MCF 10A (cell line): ENCODE results near the gene BCL2. TPM values are rescaled to one million over a fixed set of nuclear protein-coding genes. Genes with fewer than 3 reads are reported as not detected.
"Not testable (repeated sequence)": the region's sequence is repeated elsewhere in the genome, so short reads cannot be mapped to it uniquely, and the experiment has no call there.

Experiments used
- BruUV-seq: library from RNA; stranded (reverse); fragments of 400-500 nt; replicated peaks from 2 replicates; lab custom pipeline; 2021; lab: Mats Ljungman, UMichigan
- CTCF ChIA-PET: fragments of 300-600 bp; sonication (Branson Sonifier 250); formaldehyde crosslinking; extraction: SDS; loops from one replicate; lab custom pipeline; 2021; ENCODE audit warnings: antibody characterized with exemption, inconsistent platforms; lab: Yijun Ruan, JAX
- POLR2A ChIA-PET: fragments of 300-600, 350-650 bp; sonication (Branson Sonifier 250); formaldehyde crosslinking; extraction: SDS; loops from one replicate; lab custom pipeline; 2020; ENCODE audit warnings: antibody characterized with exemption, inconsistent platforms; lab: Yijun Ruan, JAX
- DNase-seq: peaks from one replicate; pipeline ENCODE4 v3.0.0-alpha.2; 2018; ENCODE audit not compliant: unreplicated experiment
- H3K27ac Mint-ChIP-seq: one replicate; pipeline ENCODE4 v1.8.0; 2022; ENCODE audit warnings: mild to moderate bottlenecking, low read depth, mixed read lengths; ENCODE audit not compliant: unreplicated experiment
- H3K27me3 Mint-ChIP-seq: one replicate; pipeline ENCODE4 v1.8.0; 2022; ENCODE audit warnings: mixed read lengths; ENCODE audit not compliant: insufficient read depth, unreplicated experiment
- H3K36me3 Mint-ChIP-seq: one replicate; pipeline ENCODE4 v1.8.0; 2022; ENCODE audit warnings: mild to moderate bottlenecking, moderate library complexity, mixed read lengths; ENCODE audit not compliant: insufficient read depth, unreplicated experiment
- H3K4me1 Mint-ChIP-seq: one replicate; pipeline ENCODE4 v1.8.0; 2022; ENCODE audit warnings: mixed read lengths; ENCODE audit not compliant: insufficient read depth, unreplicated experiment
- H3K4me3 Mint-ChIP-seq: one replicate; pipeline ENCODE4 v1.8.0; 2022; ENCODE audit warnings: mild to moderate bottlenecking, moderate library complexity, mixed read lengths; ENCODE audit not compliant: unreplicated experiment
- H3K9me3 Mint-ChIP-seq: one replicate; pipeline ENCODE4 v1.8.0; 2022; ENCODE audit warnings: mixed read lengths; ENCODE audit not compliant: unreplicated experiment
- intact Hi-C: fragments of 100-400 bp; cut with micrococcal nuclease; formaldehyde crosslinking; loops from 2 replicates; pipeline ENCODE4 v1.14.1; 2022
- total RNA-seq: library from RNA; stranded (reverse); gene quantifications from 2 replicates; pipeline ENCODE4 v1.2.3, GENCODE V29; 2022
- TF ChIP-seq, protein P1 (sequence below): fragments of 200-600 bp; IDR thresholded peaks from one replicate; pipeline ENCODE4 v1.8.0; 2022; ENCODE audit warnings: antibody characterized with exemption, mild to moderate bottlenecking; ENCODE audit not compliant: unreplicated experiment

Gene BCL2
- total RNA-seq, 1 experiment from 2014 or later: 3.0 TPM

DNA sequence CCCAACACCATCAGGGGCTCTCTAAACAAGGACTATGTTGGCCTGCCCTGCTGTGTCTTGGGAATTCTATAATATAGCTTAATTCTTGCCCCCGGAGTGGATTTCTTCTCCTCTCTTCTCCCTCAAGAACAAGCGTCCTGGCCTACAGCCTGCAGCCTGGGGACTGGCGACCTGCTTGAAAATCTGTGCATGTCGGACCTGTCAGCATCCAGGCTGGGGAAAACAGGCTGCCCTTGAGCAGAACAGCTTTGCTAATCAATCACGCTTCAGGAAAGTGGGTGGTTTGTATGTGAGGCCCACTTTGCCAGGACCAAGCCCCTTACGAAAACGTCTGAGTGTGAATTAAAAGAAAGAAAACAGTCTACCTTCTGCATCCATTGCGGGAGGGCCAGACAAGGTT, 116.7 kb downstream of the BCL2 start:
- TF ChIP-seq, protein P1, sequence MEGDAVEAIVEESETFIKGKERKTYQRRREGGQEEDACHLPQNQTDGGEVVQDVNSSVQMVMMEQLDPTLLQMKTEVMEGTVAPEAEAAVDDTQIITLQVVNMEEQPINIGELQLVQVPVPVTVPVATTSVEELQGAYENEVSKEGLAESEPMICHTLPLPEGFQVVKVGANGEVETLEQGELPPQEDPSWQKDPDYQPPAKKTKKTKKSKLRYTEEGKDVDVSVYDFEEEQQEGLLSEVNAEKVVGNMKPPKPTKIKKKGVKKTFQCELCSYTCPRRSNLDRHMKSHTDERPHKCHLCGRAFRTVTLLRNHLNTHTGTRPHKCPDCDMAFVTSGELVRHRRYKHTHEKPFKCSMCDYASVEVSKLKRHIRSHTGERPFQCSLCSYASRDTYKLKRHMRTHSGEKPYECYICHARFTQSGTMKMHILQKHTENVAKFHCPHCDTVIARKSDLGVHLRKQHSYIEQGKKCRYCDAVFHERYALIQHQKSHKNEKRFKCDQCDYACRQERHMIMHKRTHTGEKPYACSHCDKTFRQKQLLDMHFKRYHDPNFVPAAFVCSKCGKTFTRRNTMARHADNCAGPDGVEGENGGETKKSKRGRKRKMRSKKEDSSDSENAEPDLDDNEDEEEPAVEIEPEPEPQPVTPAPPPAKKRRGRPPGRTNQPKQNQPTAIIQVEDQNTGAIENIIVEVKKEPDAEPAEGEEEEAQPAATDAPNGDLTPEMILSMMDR: no peak
- H3K27ac Mint-ChIP-seq: no peak overlapping the region
- CTCF ChIA-PET: interaction anchor here (0.7 kb wide), 1 partner anchor 9 kb away, joined by 3 read pairs; no protein-coding TSS in a partner anchor
- H3K4me1 Mint-ChIP-seq: no peaks in the 10 kb centered on the region
- intact Hi-C loops: no loop called here
- no peaks in the 10 kb centered on the region for H3K9me3 Mint-ChIP-seq
- POLR2A ChIA-PET: no interaction called here
- H3K36me3 Mint-ChIP-seq: no peaks in the 10 kb centered on the region
- no peak for DNase-seq
- no peaks in the 10 kb centered on the region for H3K27me3 Mint-ChIP-seq
- no TSS peak for BruUV-seq
- no peak overlapping the region for H3K4me3 Mint-ChIP-seq

- H3K36me3 Mint-ChIP-seq, DNase-seq, CTCF ChIA-PET, H3K4me1 Mint-ChIP-seq, H3K4me3 Mint-ChIP-seq, H3K27me3 Mint-ChIP-seq, H3K27ac Mint-ChIP-seq, intact Hi-C loops, POLR2A ChIA-PET, H3K9me3 Mint-ChIP-seq, BruUV-seq: not testable (repeated sequence)
Observed at GRCh38 chr18:63201456-63201855, 118.1 kb downstream of the BCL2 start.

DNA sequence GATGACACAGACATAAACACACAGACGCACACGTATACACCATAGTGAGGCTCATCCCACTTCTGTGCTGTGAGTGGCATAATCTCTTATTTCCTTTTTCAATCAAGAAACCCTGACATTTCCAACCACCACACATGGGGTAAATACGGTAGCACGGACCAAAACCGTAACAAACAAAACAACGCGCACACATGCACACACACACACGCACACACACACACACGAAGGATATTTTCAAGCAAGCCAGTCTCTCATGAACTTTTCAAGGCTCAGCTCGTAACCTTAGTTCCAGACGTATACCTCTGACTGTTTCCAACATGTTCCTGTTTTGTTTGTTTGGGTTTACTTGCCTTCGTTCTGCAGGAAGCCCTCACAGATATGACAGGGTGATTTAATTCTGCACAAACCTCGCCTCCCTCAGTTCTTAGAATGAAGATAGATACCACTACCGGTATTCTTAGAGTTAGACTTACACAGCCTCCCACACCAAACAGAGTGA, 119.8 kb downstream of the BCL2 start:
- no peaks in the 10 kb centered on the region for H3K9me3 Mint-ChIP-seq
- H3K27me3 Mint-ChIP-seq: no peaks in the 10 kb centered on the region
- intact Hi-C loops: no loop called here
- TF ChIP-seq, protein P1: no peak
- ChIA-PET POLR2A (no interaction called here), CTCF (no interaction called here)
- no peak for DNase-seq
- H3K4me3 Mint-ChIP-seq: no peak overlapping the region
- H3K4me1 Mint-ChIP-seq: no peaks in the 10 kb centered on the region
- no TSS peak for BruUV-seq
- no peak overlapping the region for H3K27ac Mint-ChIP-seq
- no peaks in the 10 kb centered on the region for H3K36me3 Mint-ChIP-seq

GRCh38 chr18:63198868-63199742, 120.5 kb downstream of the BCL2 start:
- Mint-ChIP-seq H3K27ac (no peak overlapping the region), H3K4me1 (no peaks in the 10 kb centered on the region), H3K4me3 (no peak overlapping the region), H3K27me3 (no peaks in the 10 kb centered on the region), H3K36me3 (no peaks in the 10 kb centered on the region), H3K9me3 (no peaks in the 10 kb centered on the region)
- no peak for DNase-seq
- POLR2A ChIA-PET: no interaction called here
- intact Hi-C loops: no loop called here
- TF ChIP-seq, protein P1: no peak
- no TSS peak for BruUV-seq
- CTCF ChIA-PET: no interaction called here
